HepG2 (cell line): ENCODE results near the gene ADAT3. TPM values are rescaled to one million over a fixed set of nuclear protein-coding genes. Genes with fewer than 3 reads are reported as not detected.
A peak's percentile ranks its signal among the peaks of the same experiment; 100 is the strongest.

Source experiments
- ATF7-NPFF ChIP-seq: sonication (generic); formaldehyde crosslinking; IDR thresholded peaks from 2 replicates; pipeline ENCODE4 v1.8.1; 2023; ENCODE audit warnings: mild to moderate bottlenecking, low read depth, missing genetic modification reagents, moderate library complexity
- CENPX ChIP-seq: sonication (generic); formaldehyde crosslinking; IDR thresholded peaks from 2 replicates; pipeline ENCODE4 v1.9.0; 2021; ENCODE audit warnings: mild to moderate bottlenecking, missing genetic modification reagents, moderate library complexity
- ESRRA ChIP-seq: sonication (generic); formaldehyde crosslinking; IDR thresholded peaks from 2 replicates; pipeline ENCODE4 v1.5.1; 2020; ENCODE audit warnings: mild to moderate bottlenecking, low read depth, missing genetic modification reagents
- FIP1L1 ChIP-seq: fragments of 200-400 bp; formaldehyde crosslinking; IDR thresholded peaks from 2 replicates; pipeline ENCODE4 v1.6.1; 2018; ENCODE audit warnings: low read depth, mild to moderate bottlenecking, low read length, moderate library complexity, borderline replicate concordance; ENCODE audit not compliant: insufficient read depth
- FOSL2 ChIP-seq: sonication (generic); formaldehyde crosslinking; IDR thresholded peaks from 2 replicates; pipeline ENCODE4 v1.4.0; 2020; ENCODE audit warnings: missing genetic modification reagents
- HNRNPK ChIP-seq: fragments of 200-400 bp; formaldehyde crosslinking; IDR thresholded peaks from 2 replicates; pipeline ENCODE4 v1.6.1; 2018; ENCODE audit warnings: low read length, low read depth, moderate library complexity, mild to moderate bottlenecking; ENCODE audit not compliant: poor library complexity, severe bottlenecking
- HNRNPL ChIP-seq: fragments of 200-400 bp; formaldehyde crosslinking; IDR thresholded peaks from 2 replicates; pipeline ENCODE4 v1.6.1; 2017; ENCODE audit warnings: mild to moderate bottlenecking, low read depth, low read length
- NFIB ChIP-seq: sonication (generic); formaldehyde crosslinking; IDR thresholded peaks from 2 replicates; pipeline ENCODE4 v1.9.0; 2021; ENCODE audit warnings: missing genetic modification reagents, mild to moderate bottlenecking, borderline replicate concordance
- PAX8 ChIP-seq: sonication (generic); formaldehyde crosslinking; IDR thresholded peaks from 2 replicates; pipeline ENCODE4 v1.8.0; 2022; ENCODE audit warnings: mild to moderate bottlenecking, missing genetic modification reagents, borderline replicate concordance
- RBFOX2 ChIP-seq: fragments of 200-400 bp; formaldehyde crosslinking; IDR thresholded peaks from 2 replicates; pipeline ENCODE4 v1.6.1; 2017; ENCODE audit warnings: low read depth, mild to moderate bottlenecking, low read length
- SOX6 ChIP-seq, 2 experiments: fragments of 450-650 bp in 1 of 2; sonication (generic) in 1 of 2; formaldehyde crosslinking in 1 of 2; IDR thresholded peaks; 2 replicates each; pipeline versions ENCODE4 v1.4.0 to v1.6.1; 2017 to 2020; ENCODE audit warnings: antibody characterized with exemption in 1 of 2, mild to moderate bottlenecking in 1 of 2, missing genetic modification reagents in 1 of 2
- ZBTB42 ChIP-seq: sonication (generic); formaldehyde crosslinking; IDR thresholded peaks from 2 replicates; pipeline ENCODE4 v1.5.0; 2020; ENCODE audit warnings: mild to moderate bottlenecking, missing genetic modification reagents
- ZBTB7A ChIP-seq: sonication (generic); formaldehyde crosslinking; IDR thresholded peaks from 2 replicates; pipeline ENCODE4 v1.8.0; 2022; ENCODE audit warnings: mild to moderate bottlenecking, missing genetic modification reagents
- ZFP36L1 ChIP-seq: sonication (generic); formaldehyde crosslinking; IDR thresholded peaks from 2 replicates; pipeline ENCODE4 v1.8.0; 2022; ENCODE audit warnings: mild to moderate bottlenecking, missing genetic modification reagents, moderate library complexity
- ZNF552 ChIP-seq: sonication (generic); formaldehyde crosslinking; IDR thresholded peaks from 2 replicates; pipeline ENCODE4 v1.9.0; 2022; ENCODE audit warnings: missing genetic modification reagents, mild to moderate bottlenecking, borderline replicate concordance
- ZNF577 ChIP-seq: sonication (generic); formaldehyde crosslinking; IDR thresholded peaks from 2 replicates; pipeline ENCODE4 v1.4.0; 2020; ENCODE audit warnings: mild to moderate bottlenecking, low read depth, missing genetic modification reagents, borderline replicate concordance
- ZNF780A ChIP-seq: sonication (generic); formaldehyde crosslinking; IDR thresholded peaks from 2 replicates; pipeline ENCODE4 v1.8.0; 2022; ENCODE audit warnings: mild to moderate bottlenecking, missing genetic modification reagents, moderate library complexity
- polyA plus RNA-seq, 8 experiments: library from polyadenylated mRNA; depleted of rRNA in 3 of 8; stranded (reverse) in 7 of 8; unstranded in 1 of 8; fragments of >200 nt; fragmentation: Illumina TruSeq in 4 of 8; extraction: Trizol in 4 of 8; gene quantifications; 2 replicates each; pipeline versions ENCODE4 v1.2.1 to v1.2.3, GENCODE V29; 2011 to 2016; ENCODE audit warnings: low read depth in 4 of 8, missing spikeins in 1 of 8, mixed read lengths in 1 of 8; ENCODE audit not compliant: insufficient read depth in 1 of 8
- total RNA-seq, 5 experiments: library from RNA; depleted of rRNA; stranded (reverse); fragments of >200 nt; fragmentation: Illumina TruSeq; extraction: Trizol; gene quantifications; 2 replicates each; pipeline ENCODE4 v1.2.3, GENCODE V29; 2016; ENCODE audit warnings: low read depth in 1 of 5
- TF ChIP-seq, protein P1 (sequence below): sonication (generic); formaldehyde crosslinking; IDR thresholded peaks from 2 replicates; pipeline ENCODE4 v1.4.0; 2020; ENCODE audit warnings: mild to moderate bottlenecking, low read depth, missing genetic modification reagents
- TF ChIP-seq, protein P2 (sequence below): conservative IDR thresholded peaks from 2 replicates; pipeline ENCODE4 v1.6.1; 2018; ENCODE audit warnings: missing genetic modification reagents
- TF ChIP-seq, protein P3 (sequence below): sonication (generic); formaldehyde crosslinking; IDR thresholded peaks from 2 replicates; pipeline ENCODE4 v1.4.0; 2020; ENCODE audit warnings: missing genetic modification reagents
- TF ChIP-seq, protein P4 (sequence below): sonication (generic); formaldehyde crosslinking; IDR thresholded peaks from 2 replicates; pipeline ENCODE4 v1.5.0; 2020; ENCODE audit warnings: missing genetic modification reagents

Gene ADAT3
- total and polyA plus RNA-seq, 2 of the 13 experiments (the other 11 are each of a cell fraction or from before 2014, with no cell fraction given): 0.95 to 3.5 TPM

DNA sequence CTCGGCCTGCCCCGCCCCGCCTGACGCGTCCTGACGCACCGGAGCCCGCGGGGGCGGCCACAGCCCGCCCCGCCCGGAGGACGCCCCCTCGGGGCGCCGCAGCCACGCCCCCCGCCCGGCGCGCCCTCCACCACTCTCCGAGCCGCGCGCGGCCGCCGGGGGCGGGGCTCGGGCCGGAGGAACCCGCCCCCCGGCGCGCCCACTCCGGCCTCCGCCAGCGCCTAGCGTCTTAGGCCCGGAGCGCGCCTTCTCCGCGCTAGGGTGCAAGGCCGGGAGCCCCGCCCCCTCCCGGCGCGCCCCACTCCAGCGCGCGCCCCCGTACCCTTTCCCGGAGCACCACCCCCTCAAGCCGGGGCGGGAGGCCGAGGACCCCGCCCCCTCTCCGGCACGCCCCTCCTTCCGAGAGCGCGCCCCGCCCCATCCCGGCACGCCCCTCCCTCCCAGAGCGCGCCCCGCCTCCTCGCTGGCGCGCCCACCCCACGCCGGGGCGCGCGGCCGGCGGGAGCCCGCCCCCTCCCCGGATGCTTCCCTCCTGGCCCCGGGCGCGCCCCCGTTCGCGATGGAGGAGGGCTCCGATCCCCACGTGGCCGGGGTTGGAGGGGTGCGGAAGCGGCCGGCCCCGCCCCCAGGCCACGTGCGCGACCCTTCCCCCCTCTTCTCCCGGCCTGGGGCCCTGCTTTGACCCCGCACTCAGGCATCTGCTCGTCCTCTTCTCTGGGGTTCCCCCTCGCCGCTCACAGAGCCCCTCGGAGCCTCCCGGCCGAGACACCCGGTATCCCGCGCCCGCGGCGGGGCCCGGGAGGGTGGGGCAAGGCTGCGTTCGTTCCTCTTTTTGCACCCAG, 41.3 kb upstream of the ADAT3 start (continued):
- TF ChIP-seq FOSL2 (CRISPR knock-in tag) (no peak), CENPX (CRISPR knock-in tag) (no peak), RBFOX2 (peak; percentile 88), HNRNPK (peak; percentile 40), ESRRA (CRISPR knock-in tag) (no peak), NFIB (CRISPR knock-in tag) (no peak), ZNF780A (CRISPR knock-in tag) (no peak; the same call in 1 of the 2 replicates), ATF7-NPFF (CRISPR knock-in tag) (peak; percentile 10; the same call in 1 of the 2 replicates), SOX6 (IDR thresholded peaks at IDR 0.05) (no peak), SOX6 (CRISPR knock-in tag; IDR thresholded peaks at IDR 0.05) (peak; percentile 32; the same call in 1 of the 2 replicates), FIP1L1 (no peak), HNRNPL (no peak), PAX8 (peak; percentile 34; the same call in 1 of the 2 replicates), ZBTB42 (0 out of 2 replicates have a peak, but pooled peaks have one; percentile 33), ZFP36L1 (peak; percentile 36; the same call in 1 of the 2 replicates), ZNF552 (peak; percentile 57; the same call in 1 of the 2 replicates), ZNF577 (CRISPR knock-in tag) (no peak), ZBTB7A (CRISPR knock-in tag) (peak; percentile 89)
- TF ChIP-seq, protein P1, sequence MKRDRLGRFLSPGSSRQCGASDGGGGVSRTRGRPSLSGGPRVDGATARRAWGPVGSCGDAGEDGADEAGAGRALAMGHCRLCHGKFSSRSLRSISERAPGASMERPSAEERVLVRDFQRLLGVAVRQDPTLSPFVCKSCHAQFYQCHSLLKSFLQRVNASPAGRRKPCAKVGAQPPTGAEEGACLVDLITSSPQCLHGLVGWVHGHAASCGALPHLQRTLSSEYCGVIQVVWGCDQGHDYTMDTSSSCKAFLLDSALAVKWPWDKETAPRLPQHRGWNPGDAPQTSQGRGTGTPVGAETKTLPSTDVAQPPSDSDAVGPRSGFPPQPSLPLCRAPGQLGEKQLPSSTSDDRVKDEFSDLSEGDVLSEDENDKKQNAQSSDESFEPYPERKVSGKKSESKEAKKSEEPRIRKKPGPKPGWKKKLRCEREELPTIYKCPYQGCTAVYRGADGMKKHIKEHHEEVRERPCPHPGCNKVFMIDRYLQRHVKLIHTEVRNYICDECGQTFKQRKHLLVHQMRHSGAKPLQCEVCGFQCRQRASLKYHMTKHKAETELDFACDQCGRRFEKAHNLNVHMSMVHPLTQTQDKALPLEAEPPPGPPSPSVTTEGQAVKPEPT: no peak
- TF ChIP-seq, protein P2, sequence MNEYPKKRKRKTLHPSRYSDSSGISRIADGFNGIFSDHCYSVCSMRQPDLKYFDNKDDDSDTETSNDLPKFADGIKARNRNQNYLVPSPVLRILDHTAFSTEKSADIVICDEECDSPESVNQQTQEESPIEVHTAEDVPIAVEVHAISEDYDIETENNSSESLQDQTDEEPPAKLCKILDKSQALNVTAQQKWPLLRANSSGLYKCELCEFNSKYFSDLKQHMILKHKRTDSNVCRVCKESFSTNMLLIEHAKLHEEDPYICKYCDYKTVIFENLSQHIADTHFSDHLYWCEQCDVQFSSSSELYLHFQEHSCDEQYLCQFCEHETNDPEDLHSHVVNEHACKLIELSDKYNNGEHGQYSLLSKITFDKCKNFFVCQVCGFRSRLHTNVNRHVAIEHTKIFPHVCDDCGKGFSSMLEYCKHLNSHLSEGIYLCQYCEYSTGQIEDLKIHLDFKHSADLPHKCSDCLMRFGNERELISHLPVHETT: peak; percentile 55; the same call in 1 of the 2 replicates
- TF ChIP-seq, protein P3, sequence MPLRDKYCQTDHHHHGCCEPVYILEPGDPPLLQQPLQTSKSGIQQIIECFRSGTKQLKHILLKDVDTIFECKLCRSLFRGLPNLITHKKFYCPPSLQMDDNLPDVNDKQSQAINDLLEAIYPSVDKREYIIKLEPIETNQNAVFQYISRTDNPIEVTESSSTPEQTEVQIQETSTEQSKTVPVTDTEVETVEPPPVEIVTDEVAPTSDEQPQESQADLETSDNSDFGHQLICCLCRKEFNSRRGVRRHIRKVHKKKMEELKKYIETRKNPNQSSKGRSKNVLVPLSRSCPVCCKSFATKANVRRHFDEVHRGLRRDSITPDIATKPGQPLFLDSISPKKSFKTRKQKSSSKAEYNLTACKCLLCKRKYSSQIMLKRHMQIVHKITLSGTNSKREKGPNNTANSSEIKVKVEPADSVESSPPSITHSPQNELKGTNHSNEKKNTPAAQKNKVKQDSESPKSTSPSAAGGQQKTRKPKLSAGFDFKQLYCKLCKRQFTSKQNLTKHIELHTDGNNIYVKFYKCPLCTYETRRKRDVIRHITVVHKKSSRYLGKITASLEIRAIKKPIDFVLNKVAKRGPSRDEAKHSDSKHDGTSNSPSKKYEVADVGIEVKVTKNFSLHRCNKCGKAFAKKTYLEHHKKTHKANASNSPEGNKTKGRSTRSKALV: no peak
- TF ChIP-seq, protein P4, sequence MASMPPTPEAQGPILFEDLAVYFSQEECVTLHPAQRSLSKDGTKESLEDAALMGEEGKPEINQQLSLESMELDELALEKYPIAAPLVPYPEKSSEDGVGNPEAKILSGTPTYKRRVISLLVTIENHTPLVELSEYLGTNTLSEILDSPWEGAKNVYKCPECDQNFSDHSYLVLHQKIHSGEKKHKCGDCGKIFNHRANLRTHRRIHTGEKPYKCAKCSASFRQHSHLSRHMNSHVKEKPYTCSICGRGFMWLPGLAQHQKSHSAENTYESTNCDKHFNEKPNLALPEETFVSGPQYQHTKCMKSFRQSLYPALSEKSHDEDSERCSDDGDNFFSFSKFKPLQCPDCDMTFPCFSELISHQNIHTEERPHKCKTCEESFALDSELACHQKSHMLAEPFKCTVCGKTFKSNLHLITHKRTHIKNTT (CRISPR knock-in tag): no peak
- TF ChIP-seq, all 625 proteins: peak for 159
